IMR-90 (cell line): ENCODE results near the gene GTPBP8. TPM values are rescaled to one million over a fixed set of nuclear protein-coding genes. Genes with fewer than 3 reads are reported as not detected.

Experiments
- ATAC-seq: fragments of 200-7000 bp; cut with Tn5 transposase; 2 replicates; pipeline ENCODE4 v1.9.1; 2020; ENCODE audit warnings: low read depth, mild to moderate bottlenecking, moderate library complexity
- BruUV-seq: library from RNA; stranded (reverse); fragments of 400-500 nt; replicated peaks from 2 replicates; lab custom pipeline; 2021; lab: Mats Ljungman, UMichigan
- CTCF ChIA-PET: fragments of 300-600 bp; formaldehyde crosslinking; extraction: SDS; loops from one replicate; lab custom pipeline; 2021; ENCODE audit warnings: antibody characterized with exemption; lab: Yijun Ruan, JAX
- POLR2A ChIA-PET: fragments of 300-600 bp; sonication (Branson Sonifier 250); formaldehyde crosslinking; loops from one replicate; lab custom pipeline; 2022; ENCODE audit warnings: antibody characterized with exemption; ENCODE audit not compliant: unreplicated experiment; lab: Charles Lee
- DNase-seq: peaks from one replicate; pipeline ENCODE4 v3.0.0; 2013
- H2AFZ ChIP-seq: replicated peaks from 2 replicates; pipeline ENCODE3; 2013; ENCODE audit warnings: low read length, mild to moderate bottlenecking; ENCODE audit not compliant: poor library complexity
- H2AK5ac ChIP-seq: 2 replicates; pipeline ENCODE4 v1.6.1; 2013; ENCODE audit warnings: low read depth, low read length, inconsistent platforms
- H2AK9ac ChIP-seq: replicated peaks from 2 replicates; pipeline ENCODE3; 2013; ENCODE audit warnings: mild to moderate bottlenecking, low read depth, low read length, moderate library complexity; ENCODE audit not compliant: poor library complexity
- H2BK120ac ChIP-seq: 2 replicates; pipeline ENCODE4 v1.6.1; 2013; ENCODE audit warnings: low read depth, low read length, inconsistent platforms
- H2BK15ac ChIP-seq: 3 replicates; pipeline ENCODE4 v1.6.1; 2013; ENCODE audit warnings: low read depth, low read length, inconsistent platforms
- H2BK20ac ChIP-seq: 2 replicates; pipeline ENCODE4 v1.6.1; 2013; ENCODE audit warnings: low read depth, mild to moderate bottlenecking, inconsistent platforms, low read length, moderate library complexity
- H2BK5ac ChIP-seq: 2 replicates; pipeline ENCODE4 v1.6.1; 2013; ENCODE audit warnings: mild to moderate bottlenecking, low read depth, low read length, inconsistent platforms; ENCODE audit not compliant: poor library complexity, severe bottlenecking
- H3K14ac ChIP-seq: replicated peaks from 2 replicates; pipeline ENCODE4 v1.6.1; 2013; ENCODE audit warnings: low read depth, low read length, inconsistent platforms
- H3K18ac ChIP-seq: 2 replicates; pipeline ENCODE4 v1.6.1; 2013; ENCODE audit warnings: low read depth, low read length, control low read depth
- H3K23ac ChIP-seq: 2 replicates; pipeline ENCODE4 v1.6.1; 2013; ENCODE audit warnings: low read depth, low read length, inconsistent platforms
- H3K27ac ChIP-seq: 2 replicates; pipeline ENCODE4 v1.5.1; 2013; ENCODE audit warnings: mild to moderate bottlenecking, control low read depth, low read length; ENCODE audit not compliant: insufficient read depth
- H3K27me3 ChIP-seq: 2 replicates; pipeline ENCODE4 v1.6.1; 2013; ENCODE audit warnings: low read length; ENCODE audit not compliant: control insufficient read depth, insufficient read depth
- H3K36me3 ChIP-seq: 2 replicates; pipeline ENCODE4 v1.6.1; 2013; ENCODE audit warnings: low read length, mixed read lengths; ENCODE audit not compliant: control insufficient read depth, insufficient read depth
- H3K4ac ChIP-seq: 2 replicates; pipeline ENCODE4 v1.6.1; 2013; ENCODE audit warnings: low read depth, low read length, inconsistent platforms
- H3K4me1 ChIP-seq: 2 replicates; pipeline ENCODE4 v1.6.1; 2013; ENCODE audit warnings: low read length, mixed read lengths; ENCODE audit not compliant: control insufficient read depth, insufficient read depth
- H3K4me2 ChIP-seq: 2 replicates; pipeline ENCODE4 v1.6.1; 2013; ENCODE audit warnings: low read depth, mild to moderate bottlenecking, control low read depth, low read length, moderate library complexity
- H3K4me3 ChIP-seq: 2 replicates; pipeline ENCODE4 v1.5.1; 2013; ENCODE audit warnings: low read depth, mild to moderate bottlenecking, control low read depth, low read length, moderate library complexity; ENCODE audit not compliant: insufficient read depth
- H3K56ac ChIP-seq: 2 replicates; pipeline ENCODE4 v1.6.1; 2013; ENCODE audit warnings: low read length, inconsistent platforms; ENCODE audit not compliant: insufficient read depth; ENCODE audit errors: extremely low read depth
- H3K79me1 ChIP-seq, 2 experiments: 2 replicates each; pipeline ENCODE4 v1.6.1; 2013; ENCODE audit warnings: low read length in 2 of 2, inconsistent platforms in 1 of 2, low read depth in 1 of 2
- H3K9ac ChIP-seq: 2 replicates; pipeline ENCODE4 v1.6.1; 2013; ENCODE audit warnings: low read depth, low read length, control low read depth
- H3K9me1 ChIP-seq: 2 replicates; pipeline ENCODE4 v1.6.1; 2013; ENCODE audit warnings: low read length, inconsistent platforms; ENCODE audit not compliant: insufficient read depth
- H3K9me3 ChIP-seq: 2 replicates; pipeline ENCODE4 v1.6.1; 2013; ENCODE audit warnings: low read length; ENCODE audit not compliant: control insufficient read depth, insufficient read depth
- H4K20me1 ChIP-seq: 2 replicates; pipeline ENCODE4 v1.6.1; 2013; ENCODE audit warnings: low read length, inconsistent platforms; ENCODE audit not compliant: insufficient read depth
- H4K5ac ChIP-seq: 2 replicates; pipeline ENCODE4 v1.6.1; 2013; ENCODE audit warnings: mild to moderate bottlenecking, low read depth, low read length, control low read depth
- H4K8ac ChIP-seq, 2 experiments: 2 replicates each; pipeline ENCODE4 v1.6.1; 2013; ENCODE audit warnings: low read depth in 2 of 2, low read length in 2 of 2, control low read depth in 1 of 2, inconsistent platforms in 1 of 2
- H4K91ac ChIP-seq: 2 replicates; pipeline ENCODE4 v1.6.1; 2013; ENCODE audit warnings: low read depth, low read length, inconsistent platforms; ENCODE audit not compliant: insufficient read depth
- BHLHE40 ChIP-seq: fragments of 150-350 bp; IDR thresholded peaks from 2 replicates; pipeline ENCODE4 v1.6.1; 2016; ENCODE audit warnings: mild to moderate bottlenecking, low read depth, low read length
- CEBPB ChIP-seq: IDR thresholded peaks from 2 replicates; pipeline ENCODE4 v1.6.1; 2012; ENCODE audit warnings: low read depth, low read length, improper control_type of control experiment
- CHD1 ChIP-seq: IDR thresholded peaks from 2 replicates; pipeline ENCODE4 v1.6.1; 2012; ENCODE audit warnings: low read depth, low read length, improper control_type of control experiment
- FOS ChIP-seq: fragments of 150-350 bp; IDR thresholded peaks from 2 replicates; pipeline ENCODE4 v1.6.1; 2016; ENCODE audit warnings: low read depth, low read length
- MAFK ChIP-seq: IDR thresholded peaks from 2 replicates; pipeline ENCODE4 v1.6.1; 2012; ENCODE audit warnings: low read depth, low read length, improper control_type of control experiment
- MAZ ChIP-seq: IDR thresholded peaks from 2 replicates; pipeline ENCODE4 v1.6.1; 2012; ENCODE audit warnings: low read depth, mild to moderate bottlenecking, low read length, improper control_type of control experiment, moderate library complexity, borderline replicate concordance
- MXI1 ChIP-seq: IDR thresholded peaks from 2 replicates; pipeline ENCODE4 v1.6.1; 2012; ENCODE audit warnings: low read depth, mild to moderate bottlenecking, low read length, moderate library complexity, borderline replicate concordance
- NFE2L2 ChIP-seq: fragments of 150-350 bp; IDR thresholded peaks from 2 replicates; pipeline ENCODE4 v1.6.1; 2016; ENCODE audit warnings: low read depth, mild to moderate bottlenecking, low read length
- POLR2A ChIP-seq: IDR thresholded peaks from 2 replicates; pipeline ENCODE4 v1.6.1; 2012; ENCODE audit warnings: mild to moderate bottlenecking, low read depth, low read length
- RAD21 ChIP-seq: IDR thresholded peaks from 2 replicates; pipeline ENCODE4 v1.6.1; 2012; ENCODE audit warnings: low read length, improper control_type of control experiment
- RFX5 ChIP-seq: IDR thresholded peaks from 2 replicates; pipeline ENCODE4 v1.8.0; 2012; ENCODE audit warnings: low read depth, mild to moderate bottlenecking, low read length, moderate library complexity
- USF2 ChIP-seq: fragments of 150-350 bp; IDR thresholded peaks from 2 replicates; pipeline ENCODE4 v1.6.1; 2017; ENCODE audit warnings: mild to moderate bottlenecking, antibody characterized with exemption, low read length, low read depth
- WGBS, 2 experiments: methylation state at CpG; one replicate each; pipeline versions ENCODE4 v1.1.5 to v1.1.7; 2013; ENCODE audit warnings: missing lambda C conversion rate in 2 of 2; ENCODE audit not compliant: insufficient read length in 1 of 2; ENCODE audit errors: extremely low coverage in 2 of 2; 5-methylcytosine and 5-hydroxymethylcytosine counted together
- dilution Hi-C: fragments of 300-500 bp; cut with HindIII; formaldehyde crosslinking; loops from one replicate; pipeline ENCODE4 v1.14.3; 2018; ENCODE audit warnings: low sequenced_read_pairs; ENCODE audit not compliant: unreplicated experiment
- in situ Hi-C: fragments of 300-500 bp; cut with MboI; formaldehyde crosslinking; loops from 3 replicates; pipeline ENCODE4 v1.14.3; 2019; ENCODE audit warnings: low sequenced_read_pairs, inconsistent platforms, mixed read lengths
- intact Hi-C: fragments of 100-400 bp; cut with micrococcal nuclease; formaldehyde crosslinking; loops from 2 replicates; pipeline ENCODE4 v1.10.0; 2022
- polyA plus RNA-seq, 3 experiments: library from polyadenylated mRNA; depleted of rRNA; stranded (reverse); fragments of >200 nt; gene quantifications; 2 replicates each; pipeline ENCODE4 v1.2.3, GENCODE V29; 2012; ENCODE audit warnings: low replicate concordance in 1 of 3
- total RNA-seq: library from RNA; depleted of rRNA; stranded (reverse); fragments of >200 nt; gene quantifications from 2 replicates; pipeline ENCODE4 v1.2.3, GENCODE V29; 2012

Gene GTPBP8
- total and polyA plus RNA-seq, 2 of the 4 experiments (the other 2 are of a cell fraction) = 15.4 to 23.9 TPM

DNA sequence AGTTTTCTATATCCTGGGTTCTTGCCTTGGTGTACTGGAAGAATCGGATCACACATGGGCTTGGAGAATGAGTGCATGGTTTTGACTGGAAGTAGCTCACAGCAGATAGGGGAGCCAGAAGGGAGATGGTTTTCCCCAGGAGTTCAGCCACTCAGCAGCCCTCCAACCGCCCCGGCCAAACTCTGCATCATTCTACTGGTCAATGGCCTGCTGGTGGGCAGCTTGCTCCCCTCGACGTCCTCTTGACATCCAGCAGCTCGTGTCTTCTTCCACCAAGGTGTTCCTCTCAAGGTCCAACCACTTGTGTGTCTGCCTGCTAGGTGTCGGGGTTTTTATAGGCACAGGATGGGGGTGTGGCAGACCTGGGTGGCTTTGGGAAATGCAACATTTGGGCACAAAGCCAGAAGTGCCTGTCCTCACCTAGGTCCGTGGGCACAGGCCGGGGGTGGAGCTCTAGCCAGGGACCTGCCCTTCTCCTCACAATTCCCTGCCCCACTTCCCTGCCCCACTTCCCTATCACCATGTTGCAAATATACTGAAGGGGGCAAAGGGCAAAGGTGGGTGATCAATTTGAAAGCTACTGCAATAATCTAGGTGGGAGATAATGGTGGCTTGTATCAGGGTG, 3.0 kb upstream of the GTPBP8 start:
- no peak overlapping the region for H3K18ac ChIP-seq
- H3K4ac ChIP-seq = no peak overlapping the region
- no peak for DNase-seq
- no peak overlapping the region for H2AK9ac ChIP-seq
- no peak overlapping the region for H3K9ac ChIP-seq
- intact Hi-C loops (no loop called here), in situ Hi-C loops (loop anchor here (5.0 to 25.0 kb wide), 4 partner anchors 253 to 676 kb away; partner anchors contain the start of gene CCDC80), dilution Hi-C loops (loop anchor here (25.0 kb wide), 1 partner anchor 401 kb away; no protein-coding TSS in a partner anchor)
- H2BK20ac ChIP-seq = no peak overlapping the region
- TF ChIP-seq MXI1 (no peak), CHD1 (no peak), FOS (no peak), USF2 (no peak), RFX5 (no peak), MAZ (no peak), MAFK (no peak), CEBPB (no peak), POLR2A (no peak), RAD21 (no peak), NFE2L2 (no peak), BHLHE40 (no peak)
- no peak overlapping the region for H3K14ac ChIP-seq
- 90% methylated on average over 2 of the region's 9 CpGs; no CpG with 5 or more reads in 1 of the 2 experiments for WGBS, 2 experiments
- no peak overlapping the region for H3K56ac ChIP-seq
- peaks cover 4% of the 10 kb centered on the region for H3K4me1 ChIP-seq
- no peak overlapping the region for H2AFZ ChIP-seq
- no peak overlapping the region for H3K4me3 ChIP-seq
- no peak overlapping the region for H2BK15ac ChIP-seq
- no peak overlapping the region for H4K8ac ChIP-seq
- H3K4me2 ChIP-seq = no peak overlapping the region
- H3K27ac ChIP-seq = no peak overlapping the region
- ATAC-seq = no peak
- ChIA-PET CTCF (no interaction called here), POLR2A (no interaction called here)
- H3K27me3 ChIP-seq = peaks cover 2% of the 10 kb centered on the region; the same call in 1 of the 2 replicates
- H3K36me3 ChIP-seq = no peaks in the 10 kb centered on the region
- no peaks in the 10 kb centered on the region for H4K20me1 ChIP-seq
- no peak overlapping the region for H2BK5ac ChIP-seq
- no peak overlapping the region for H2AK5ac ChIP-seq
- H2BK120ac ChIP-seq = no peak overlapping the region
- H3K23ac ChIP-seq = no peak overlapping the region
- H3K9me1 ChIP-seq = no peaks in the 10 kb centered on the region
- H4K5ac ChIP-seq = no peak overlapping the region
- no TSS peak for BruUV-seq
- H3K79me1 ChIP-seq = peaks cover 5 to 15% of the 10 kb centered on the region in 2 experiments; a peak in 2 of 4 replicates
- H3K9me3 ChIP-seq = no peaks in the 10 kb centered on the region
- no peak overlapping the region for H4K91ac ChIP-seq
